Upper lobe of left lung (tissue), 4 donors: ENCODE results near the gene SPG11.
"Not testable (repeated sequence)": the region's sequence is repeated elsewhere in the genome, so short reads cannot be mapped to it uniquely, and the experiment has no call there.

Experiments used
- CTCF ChIP-seq, 6 experiments: fragments of 450-650 bp in 4 of 6; fragments of 200-600 bp in 2 of 6; sonication (generic) in 2 of 6; IDR thresholded peaks; one replicate each; pipeline ENCODE4 v1.5.1; 2016 to 2019; ENCODE audit warnings: antibody characterized with exemption in 6 of 6
- EP300 ChIP-seq, 4 donors: sonication (generic); formaldehyde crosslinking; IDR thresholded peaks; one replicate each; pipeline ENCODE4 v1.5.1; 2017; ENCODE audit warnings: antibody characterized with exemption in 4 of 4, control low read depth in 2 of 4
- POLR2A ChIP-seq, 4 donors: fragments of 450-650 bp; IDR thresholded peaks; one replicate each; pipeline ENCODE4 v1.5.1; 2016 to 2017; ENCODE audit warnings: antibody characterized with exemption in 4 of 4, mild to moderate bottlenecking in 2 of 4

DNA sequence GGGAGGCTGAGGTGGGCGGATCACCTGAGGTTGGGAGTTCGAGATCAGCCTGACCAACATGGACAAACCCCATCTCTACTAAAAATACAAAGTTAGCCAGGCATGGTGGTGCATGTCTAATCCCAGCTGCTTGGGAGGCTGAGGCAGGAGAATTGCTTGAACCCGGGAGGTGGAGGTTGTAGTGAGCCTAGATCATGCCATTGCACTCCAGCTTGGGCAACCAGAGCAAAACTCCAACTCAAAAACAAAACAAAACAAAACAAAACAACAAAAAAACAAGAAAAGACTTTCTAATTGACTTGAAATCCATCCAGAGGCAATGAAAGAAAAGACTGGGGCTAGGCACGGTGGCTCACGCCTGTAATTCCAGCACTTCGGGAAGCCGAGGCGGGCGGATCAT lies 114.3 kb downstream of the SPG11 start:
- TF ChIP-seq CTCF, POLR2A, EP300 (IDR thresholded peaks at IDR 0.05): not testable (repeated sequence)
